Cardiac septum (tissue), 1 donor: ENCODE measurements around the gene MPG. TPM values are rescaled to one million over a fixed set of nuclear protein-coding genes. Genes with fewer than 3 reads are reported as not detected.
A peak's percentile ranks its signal among the peaks of the same experiment; 100 is the strongest.
"Not testable (repeated sequence)": the region's sequence is repeated elsewhere in the genome, so short reads cannot be mapped to it uniquely, and the experiment has no call there.

Source experiments
- DNase-seq: peaks from one replicate; pipeline ENCODE4 v3.0.0-alpha.2; 2020; ENCODE audit warnings: low spot score
- intact Hi-C: fragments of 100-400 bp; cut with DNase I; formaldehyde crosslinking; loops from one replicate; pipeline ENCODE4 v1.14.0; 2022
- long read RNA-seq: library from polyadenylated mRNA; unstranded; transcript quantifications from one replicate; pipeline ENCODE4 v2.0.0, GENCODE V29; 2021
- total RNA-seq: library from RNA; stranded (reverse); fragmentation: NEBNext Ultra II Directional; extraction: Animal tissue kit (Norgen Biotek cat#: 25700); gene quantifications from one replicate; pipeline ENCODE4 v1.2.1, GENCODE V29; 2021
- donor health status: DM: no; HTN: no; CAD: no.

MPG gene, protein sequence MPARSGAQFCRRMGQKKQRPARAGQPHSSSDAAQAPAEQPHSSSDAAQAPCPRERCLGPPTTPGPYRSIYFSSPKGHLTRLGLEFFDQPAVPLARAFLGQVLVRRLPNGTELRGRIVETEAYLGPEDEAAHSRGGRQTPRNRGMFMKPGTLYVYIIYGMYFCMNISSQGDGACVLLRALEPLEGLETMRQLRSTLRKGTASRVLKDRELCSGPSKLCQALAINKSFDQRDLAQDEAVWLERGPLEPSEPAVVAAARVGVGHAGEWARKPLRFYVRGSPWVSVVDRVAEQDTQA
- 33.6 TPM for total RNA-seq
- long read RNA-seq, transcript MPG-202 (4 exons, 1,205 nt): major isoform, 57 of 95 reads
- long read RNA-seq, partial matches to known transcripts: 31 of 95 reads
- long read RNA-seq, other reads (novel, unspliced or antisense): 5 of 95 reads

DNA sequence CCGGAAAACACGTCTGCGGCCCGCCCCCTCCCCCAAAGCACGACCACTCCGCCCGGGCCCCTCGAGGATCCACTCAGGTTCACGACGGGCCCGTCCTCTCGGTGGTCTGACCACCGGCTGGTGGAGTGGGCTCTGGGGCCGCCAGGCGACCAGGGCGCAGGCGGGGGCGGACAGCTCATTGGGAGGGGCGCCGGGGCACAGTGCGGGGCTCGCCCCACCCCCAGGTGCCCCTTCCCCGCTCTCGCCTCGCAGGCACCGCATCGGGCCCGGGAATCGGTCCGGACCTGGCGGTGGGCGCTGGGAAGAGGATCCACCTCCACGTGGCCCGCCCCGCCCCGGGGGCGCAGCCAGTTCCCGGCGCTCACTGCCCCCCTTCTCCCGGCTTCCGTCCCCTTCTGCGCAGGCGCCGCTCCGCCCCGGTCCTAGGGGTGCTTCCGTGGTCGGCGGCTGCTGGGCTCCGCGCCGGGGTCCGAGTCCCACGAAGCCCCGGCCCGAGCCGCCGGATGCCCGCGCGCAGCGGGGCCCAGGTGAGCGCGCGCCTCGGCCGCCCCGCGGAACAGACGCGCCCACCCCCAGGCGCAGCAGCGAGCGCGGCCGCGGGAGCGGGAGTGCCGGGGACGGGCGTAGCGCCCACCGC, at the start of gene MPG:
Gene MPG (plus strand): TSS at position 419 of the 637 bp plus-strand sequence. CDS start 85 bp downstream, at position 504.
- intact Hi-C loops: no loop called here
- DNase-seq: peak; percentile 95

DNA sequence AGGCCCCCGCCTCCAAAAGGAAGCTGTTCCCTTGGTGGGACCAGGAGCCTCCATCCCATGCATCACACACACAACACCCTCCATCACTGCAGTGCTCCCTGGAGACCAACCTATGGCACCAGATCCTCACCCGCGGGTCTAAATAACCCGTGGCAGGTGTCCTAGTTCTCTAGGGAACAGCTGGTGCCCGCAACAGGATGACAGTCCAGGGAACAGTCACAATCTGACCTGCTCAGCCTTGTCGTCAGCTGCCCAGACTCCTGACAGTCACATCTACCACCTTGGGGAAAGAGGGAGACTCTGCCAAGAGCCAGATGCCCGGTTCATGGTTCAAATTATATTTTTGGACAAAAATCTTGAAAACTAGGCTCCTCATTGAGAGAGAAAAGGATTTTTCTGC, 47.4 kb upstream of the MPG start:
- intact Hi-C loops: not testable (repeated sequence)

DNA sequence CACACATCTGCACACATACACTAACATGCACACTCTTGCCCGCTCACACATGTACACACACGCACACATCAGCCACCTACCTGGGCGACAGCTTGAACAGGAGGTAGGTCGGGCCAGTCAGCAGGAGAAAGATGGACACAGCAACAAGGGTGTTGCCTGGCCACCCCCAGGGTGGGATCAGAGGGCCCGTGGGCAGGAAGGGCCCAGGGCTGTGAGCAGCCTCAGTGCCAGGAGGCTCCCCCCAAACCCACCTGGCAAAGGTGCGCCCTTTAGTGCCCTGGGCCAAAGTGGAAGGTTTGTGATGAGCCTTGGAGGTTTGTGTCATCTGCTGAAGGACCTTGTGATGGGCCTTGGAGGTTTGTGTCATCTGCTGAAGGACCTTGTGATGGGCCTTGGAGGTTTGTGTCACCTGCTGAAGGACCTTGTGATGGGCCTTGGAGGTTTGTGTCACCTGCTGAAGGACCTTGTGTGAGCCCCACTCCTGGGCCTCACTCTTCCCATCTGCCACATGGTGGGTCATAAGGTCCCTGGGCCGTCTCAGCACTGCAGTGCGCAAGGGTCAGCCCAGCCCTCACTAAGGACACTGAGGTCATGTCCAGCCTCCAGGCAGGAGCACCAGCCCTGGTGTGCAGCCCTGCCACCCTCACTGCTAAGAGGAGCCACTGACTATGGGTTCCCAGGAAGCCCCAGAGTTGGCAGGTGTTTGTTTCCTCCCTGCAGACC, 44.7 kb upstream of the MPG start:
- intact Hi-C loops, DNase-seq: not testable (repeated sequence)

More for the DNA sequence above, 47.4 kb upstream of the MPG start:
- DNase-seq: not testable (repeated sequence)

DNA sequence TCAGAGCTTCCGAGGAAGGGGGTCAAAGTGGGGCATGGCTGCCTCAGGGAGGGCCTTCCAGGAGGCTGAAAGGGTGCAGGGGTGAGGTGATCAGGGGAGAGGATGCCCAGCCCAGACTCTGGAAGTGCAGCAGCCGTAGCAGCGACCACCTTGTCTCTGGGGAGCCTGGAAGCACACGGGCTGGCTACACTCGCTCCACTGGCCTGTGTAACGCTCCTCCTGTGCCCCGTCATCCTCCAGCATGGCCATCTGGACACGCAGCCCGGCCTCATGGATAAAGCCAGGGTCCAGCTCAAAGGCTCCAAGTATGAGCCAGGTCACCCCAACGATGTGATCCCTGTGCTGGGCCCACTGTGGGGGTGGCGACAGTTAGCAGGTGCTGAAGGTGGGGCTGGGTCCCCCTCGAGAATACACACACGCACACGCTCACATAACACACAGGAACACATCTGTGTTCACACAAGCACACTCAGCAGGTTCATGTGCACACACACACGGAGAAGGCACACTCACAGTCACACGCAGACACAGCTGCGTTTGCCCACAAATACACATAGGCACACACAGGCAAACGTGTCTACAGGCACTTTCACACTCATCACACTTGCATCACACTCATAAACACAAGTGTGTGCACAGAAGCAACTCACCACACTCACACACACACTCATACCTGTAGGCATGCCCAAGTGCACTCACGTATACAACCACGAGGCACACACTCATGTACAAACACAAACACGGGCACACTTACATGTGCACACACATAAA, 44.0 kb upstream of the MPG start:
- no peak for DNase-seq
- intact Hi-C loops: no loop called here

DNA sequence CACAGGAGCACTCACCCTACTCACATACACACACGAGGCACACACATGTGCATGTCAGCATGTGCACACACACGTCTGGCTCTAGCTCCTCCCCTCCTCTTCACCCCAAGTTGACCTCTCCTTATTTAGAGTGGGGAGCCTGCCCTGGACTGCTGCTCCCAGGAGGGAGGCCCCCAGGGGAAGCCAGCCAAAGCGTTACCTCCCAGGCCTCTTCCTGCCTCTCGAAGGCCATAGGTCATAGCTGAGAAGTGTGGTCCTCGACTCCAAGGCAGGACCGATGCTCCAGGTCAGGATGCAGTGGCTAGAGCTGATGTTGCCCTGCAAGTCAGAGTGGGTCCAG, 43.4 kb upstream of the MPG start:
- DNase-seq: no peak
- intact Hi-C loops: no loop called here

DNA sequence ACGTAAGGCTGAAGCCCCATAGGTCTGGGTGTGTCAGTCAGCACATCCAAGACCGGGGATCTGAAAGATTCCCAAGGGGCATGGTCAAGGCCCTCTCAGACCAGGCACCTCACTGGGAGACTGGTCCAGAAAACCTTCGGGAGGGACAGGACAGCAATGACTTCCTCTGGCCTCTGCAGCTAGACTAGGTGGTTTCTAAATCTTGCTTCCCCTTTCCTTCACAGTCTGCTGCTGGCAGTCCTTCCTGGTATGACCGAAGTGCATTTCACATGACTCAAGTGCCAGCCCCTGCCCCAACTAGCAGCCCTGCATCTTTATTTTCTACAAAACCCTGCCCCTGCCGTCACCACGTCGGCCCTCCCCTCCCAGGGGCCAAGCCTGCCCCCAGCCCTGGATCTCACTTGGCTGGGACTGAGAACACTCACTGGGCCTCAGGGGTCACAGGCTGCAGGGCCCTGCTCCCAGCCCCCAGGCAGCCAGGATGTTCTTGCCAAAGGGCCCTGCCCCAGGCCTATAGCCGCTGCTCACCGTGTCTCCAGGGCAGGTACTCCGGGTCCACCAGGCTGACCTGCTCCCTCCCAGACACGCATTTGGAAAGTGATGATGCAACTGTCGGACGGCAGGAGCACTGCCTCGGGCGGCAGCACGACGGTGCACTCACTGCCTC, 42.9 kb upstream of the MPG start:
- no peak for DNase-seq
- intact Hi-C loops: no loop called here

DNA sequence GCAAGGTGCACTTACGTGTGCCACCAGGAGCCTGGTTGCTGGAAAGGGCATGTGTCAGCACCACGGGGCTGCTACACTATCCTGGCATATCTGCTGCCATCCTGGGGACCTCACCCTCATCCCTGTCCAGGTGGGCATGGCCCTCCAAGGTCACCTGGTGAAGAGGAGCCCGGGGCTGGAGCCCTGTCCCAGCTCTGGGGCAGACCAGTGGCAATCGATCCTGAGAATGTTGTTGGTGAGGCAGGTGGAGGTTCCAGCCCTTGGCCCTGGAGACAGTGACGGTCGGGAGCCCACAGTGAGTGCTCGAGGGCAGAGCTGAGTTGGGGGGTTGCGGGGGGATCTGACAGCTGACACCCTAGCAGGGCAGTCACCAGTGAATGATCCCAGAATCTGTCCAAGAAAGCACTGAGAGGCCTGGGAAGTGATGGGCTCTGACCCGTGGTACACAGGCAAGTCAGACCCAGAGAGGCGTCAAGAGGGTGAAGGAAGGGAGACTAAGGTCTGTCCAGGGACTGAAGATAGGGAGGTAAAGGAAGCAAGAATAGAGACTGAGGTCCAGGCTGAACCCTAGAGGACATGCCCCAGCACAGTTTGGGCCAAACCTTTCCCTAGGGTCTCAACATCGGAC, 42.2 kb upstream of the MPG start:
- DNase-seq: no peak
- intact Hi-C loops: no loop called here

DNA sequence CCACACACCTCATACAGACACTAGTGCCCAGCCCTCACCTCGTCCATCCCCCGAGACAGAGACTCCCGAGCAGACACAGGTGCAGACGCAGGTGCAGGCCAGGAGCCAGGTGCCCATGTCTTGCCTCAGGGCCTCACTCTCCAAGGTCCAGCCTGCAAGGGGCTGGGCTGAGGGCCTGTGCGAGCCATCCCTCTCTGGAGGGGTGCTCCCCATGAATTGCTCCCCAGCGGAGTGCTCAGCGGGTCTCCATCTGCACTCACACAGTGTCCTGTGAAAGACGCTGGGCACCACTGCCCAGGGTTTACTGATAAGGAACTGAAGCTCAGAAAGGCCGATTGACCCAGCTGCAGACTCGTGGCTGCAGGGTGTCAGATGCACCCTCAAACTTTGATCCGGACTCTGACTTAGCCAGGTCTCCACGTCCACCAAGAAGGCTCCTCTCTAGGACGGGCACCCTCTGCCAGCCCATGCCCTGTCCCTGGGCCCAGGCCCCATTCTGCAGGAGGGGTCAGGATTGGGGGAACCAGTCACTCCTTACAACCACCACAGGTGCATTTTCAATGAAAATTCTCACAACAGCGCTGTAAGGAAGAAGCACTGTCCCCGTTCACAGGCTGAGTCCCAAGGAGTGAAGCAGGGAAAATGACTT, 41.6 kb upstream of the MPG start:
- intact Hi-C loops: no loop called here
- no peak for DNase-seq

DNA sequence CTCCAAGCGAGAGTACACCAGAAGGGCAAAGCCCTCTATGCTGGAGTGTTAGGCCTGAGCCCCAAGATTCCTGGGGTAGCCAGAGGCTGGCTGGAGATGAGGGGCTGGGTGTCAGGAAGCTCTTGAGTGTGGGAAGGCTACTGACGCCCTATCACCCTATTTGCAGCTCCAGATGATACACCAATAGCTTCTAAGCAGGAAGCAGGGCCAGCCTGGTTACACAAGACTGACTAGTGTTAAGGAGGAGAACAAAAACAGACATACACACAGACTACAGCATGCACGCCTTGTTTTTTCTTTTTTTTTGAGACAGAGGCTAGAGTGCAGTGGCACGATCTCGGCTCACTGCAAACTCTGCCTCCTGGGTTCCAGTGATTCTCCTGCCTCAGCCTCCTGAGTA, 40.5 kb upstream of the MPG start:
- intact Hi-C loops: no loop called here
- DNase-seq: no peak

DNA sequence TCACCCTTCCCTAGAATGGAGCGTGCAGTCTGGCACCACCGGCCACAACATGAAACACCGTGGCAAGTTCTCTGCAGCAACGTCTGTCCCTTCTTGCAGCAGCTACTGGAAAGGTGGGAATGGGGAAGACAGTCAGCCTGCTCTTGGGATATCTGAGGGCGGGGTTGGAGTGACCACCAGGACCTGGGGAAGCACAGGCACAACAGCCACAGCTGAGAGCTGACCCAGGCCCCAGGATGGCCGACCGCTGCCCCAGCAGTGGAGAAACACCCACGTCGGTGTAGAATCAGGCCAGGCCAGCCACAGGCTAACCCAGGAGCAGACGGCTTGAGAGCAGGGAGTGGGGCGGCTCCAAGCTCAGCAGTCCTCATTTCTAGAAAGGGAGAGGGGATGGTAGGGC, 39.8 kb upstream of the MPG start:
- intact Hi-C loops, DNase-seq: not testable (repeated sequence)

DNA sequence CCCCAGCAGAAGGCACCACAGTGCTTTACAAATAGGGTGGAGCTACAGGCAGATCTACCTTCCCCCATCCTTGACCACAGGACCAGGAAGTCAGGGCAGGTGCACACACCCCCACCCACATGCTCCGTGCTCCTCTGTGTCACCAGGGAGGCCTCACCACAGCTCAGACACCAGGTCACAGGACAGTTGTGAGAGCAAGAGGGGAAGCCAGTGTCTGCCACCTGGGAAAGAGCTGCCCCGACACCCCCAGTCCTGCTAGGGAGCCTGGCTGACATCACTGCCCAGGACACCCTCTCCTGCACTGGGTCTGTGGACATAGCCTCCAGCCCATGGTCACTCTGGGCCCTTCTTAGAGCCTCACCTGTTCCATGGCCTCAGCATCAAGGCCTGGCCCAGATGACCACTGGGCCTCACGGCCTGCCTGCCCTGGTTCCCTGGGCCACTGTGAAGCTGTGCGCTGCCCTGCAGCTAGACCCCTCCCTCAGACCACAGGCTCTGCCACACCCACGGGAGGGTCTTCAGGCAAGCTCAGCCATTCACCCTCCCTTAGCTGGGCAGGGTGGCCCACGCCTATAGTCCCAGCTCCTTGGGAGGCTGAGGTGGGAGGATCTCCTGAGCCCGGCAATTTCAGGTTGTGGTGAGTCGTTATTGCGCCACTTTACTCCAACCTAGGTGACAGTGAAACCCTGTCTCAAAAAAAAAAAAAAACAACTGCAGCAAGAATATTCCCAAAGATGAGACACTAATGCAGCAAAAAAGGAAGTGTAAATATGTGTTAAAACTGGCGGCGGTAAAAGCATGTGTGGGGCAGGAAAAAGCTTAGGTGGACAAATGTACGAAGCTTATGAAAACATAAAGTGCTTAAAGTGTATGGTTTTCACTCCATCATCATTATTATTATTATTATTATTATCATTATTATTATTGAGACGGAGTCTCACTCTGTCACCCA, 38.8 kb upstream of the MPG start:
- intact Hi-C loops: no loop called here
- no peak for DNase-seq

DNA sequence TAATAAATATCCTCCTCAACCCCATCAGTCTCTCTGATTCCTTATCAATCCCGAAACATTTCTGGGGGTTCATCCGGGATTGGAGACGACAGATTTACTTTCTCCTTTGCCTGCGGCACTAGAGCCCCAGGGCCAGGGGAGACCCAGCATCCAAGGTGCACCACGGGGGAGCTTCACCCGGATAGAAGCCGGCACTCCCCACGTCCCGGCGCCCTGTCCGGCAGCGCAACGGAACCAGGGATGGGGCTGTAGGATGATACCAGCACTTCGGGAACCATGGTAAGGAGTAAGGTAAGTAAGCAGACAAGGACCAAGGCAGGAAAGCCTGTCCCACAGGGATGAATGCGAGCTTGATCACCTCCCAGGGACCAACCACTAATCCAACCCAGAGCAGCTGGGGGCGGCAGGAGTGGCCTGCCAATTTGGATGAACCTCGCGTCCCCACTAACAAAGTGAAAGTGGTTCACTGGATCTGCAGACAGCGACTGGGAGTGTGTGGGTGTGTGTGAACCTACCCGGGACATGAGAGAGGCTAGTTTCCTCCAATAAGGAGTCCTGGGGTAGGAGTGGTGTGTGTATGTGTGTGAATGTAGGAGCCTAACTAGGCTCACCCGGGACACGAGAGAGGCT, 36.5 kb upstream of the MPG start:
- intact Hi-C loops: no loop called here
- no peak for DNase-seq

DNA sequence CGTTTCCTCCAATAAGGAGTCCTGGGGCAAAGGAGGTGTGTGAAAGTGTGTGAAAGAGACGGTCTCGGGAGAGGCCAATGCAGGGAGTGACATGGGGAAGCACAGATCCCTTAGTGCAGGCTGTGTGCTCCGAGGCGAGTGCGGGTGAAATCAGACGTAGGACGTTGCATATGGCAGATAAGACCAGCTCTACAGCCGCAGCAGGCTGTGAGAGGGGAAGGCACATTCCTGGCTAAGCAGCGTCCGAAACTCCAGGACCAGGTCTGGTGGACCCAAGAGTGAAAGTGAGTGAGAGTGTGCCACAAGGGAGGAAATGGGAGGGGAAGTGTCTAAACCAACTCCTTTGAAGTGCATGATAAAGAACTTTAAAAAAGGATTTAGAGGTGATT, 36.0 kb upstream of the MPG start:
- DNase-seq: no peak

DNA sequence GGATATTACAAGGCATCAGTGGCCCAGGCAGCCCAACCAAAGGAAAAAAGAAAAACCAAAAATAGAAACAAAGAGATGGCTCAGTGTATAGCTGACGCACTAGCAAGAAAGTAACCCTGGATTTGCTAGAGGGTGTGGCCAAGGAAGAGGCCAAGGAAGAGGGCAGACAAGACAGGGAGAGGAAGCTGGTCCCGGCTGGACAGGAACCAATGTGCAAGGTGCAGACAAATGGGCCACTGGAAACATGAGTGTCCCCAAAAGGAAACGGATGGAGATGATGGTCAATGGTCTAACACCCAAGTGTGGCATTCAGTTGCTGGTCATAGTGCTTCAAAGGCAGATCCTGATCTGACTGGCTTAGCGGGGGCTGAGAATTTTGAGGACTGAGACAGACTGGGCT, 35.3 kb upstream of the MPG start:
- intact Hi-C loops: no loop called here
- DNase-seq: no peak

More for the DNA sequence above, 36.0 kb upstream of the MPG start:
- intact Hi-C loops: no loop called here

DNA sequence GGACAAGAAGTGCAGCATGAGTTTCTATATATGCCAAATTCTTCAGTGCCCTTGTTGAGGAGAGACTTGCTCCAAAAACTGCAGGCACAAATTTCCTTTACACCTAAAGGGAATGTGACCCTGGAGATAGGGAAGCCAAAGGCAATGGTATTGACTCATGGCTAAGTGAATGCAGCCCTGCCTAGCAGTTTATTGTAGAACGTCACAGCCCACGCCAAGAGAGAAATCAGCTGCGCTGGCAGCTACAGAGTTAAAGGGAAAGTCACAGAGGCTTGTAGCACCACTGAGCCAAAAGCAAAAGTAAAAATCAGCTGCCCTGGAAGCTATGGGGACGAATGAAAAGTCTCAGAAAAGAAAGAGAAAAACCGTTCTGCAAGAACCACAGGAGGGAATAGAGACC, 34.7 kb upstream of the MPG start:
- no peak for DNase-seq
- intact Hi-C loops: no loop called here

DNA sequence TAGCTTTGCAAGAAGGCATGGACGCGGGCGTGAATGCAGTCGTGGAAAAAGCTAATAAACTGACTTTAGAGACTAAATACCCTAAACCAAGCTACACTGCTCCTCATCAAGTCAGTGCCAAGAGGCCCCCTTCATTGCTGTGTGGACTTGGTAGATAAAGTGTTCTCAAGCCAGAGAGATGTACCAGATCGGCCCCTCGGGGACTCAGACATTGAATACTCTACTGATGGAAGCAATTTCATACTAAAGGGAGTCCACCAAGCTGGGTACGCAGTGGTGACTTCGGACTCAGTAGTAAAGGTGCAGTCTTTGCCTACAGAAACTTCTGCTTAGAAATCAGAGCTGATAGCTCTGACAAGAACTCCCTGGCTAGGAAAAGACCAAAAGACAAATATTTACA, 33.4 kb upstream of the MPG start:
- DNase-seq: no peak
- intact Hi-C loops: no loop called here

DNA sequence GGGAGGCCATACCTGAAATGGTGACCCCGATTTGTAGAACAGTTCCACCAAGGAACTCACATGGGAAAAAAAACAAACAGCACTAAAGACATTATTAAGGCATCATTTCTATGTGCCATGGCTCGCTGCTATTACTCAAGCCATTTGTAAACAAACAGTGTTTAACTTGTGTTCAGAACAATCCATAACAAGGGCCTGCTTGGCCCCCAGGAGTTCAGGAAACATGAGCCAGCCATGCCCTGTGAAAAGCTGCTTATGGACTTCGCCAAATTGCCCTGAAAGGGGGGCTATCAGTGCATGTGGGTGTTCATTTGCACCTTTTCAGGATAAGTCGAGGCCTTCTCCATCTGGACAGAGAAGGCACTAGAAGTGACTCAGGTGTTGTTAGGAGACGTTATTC, 32.6 kb upstream of the MPG start:
- no peak for DNase-seq
- intact Hi-C loops: no loop called here
